GM13976 (cell line): Measurements from ENCODE around the gene UCP2.

Experiments
- DNase-seq: peaks from one replicate; pipeline ENCODE4 v3.0.0; 2012; ENCODE audit warnings: low spot score
- CTCF ChIP-seq: IDR thresholded peaks from 2 replicates; pipeline ENCODE4 v1.5.1; 2012; ENCODE audit warnings: borderline replicate concordance, mild to moderate bottlenecking; ENCODE audit not compliant: insufficient read depth; ENCODE audit errors: extremely low read depth, missing control alignments, control extremely low read depth
- in situ Hi-C: fragments of 300-500 bp; cut with MboI; formaldehyde crosslinking; loops from one replicate; pipeline ENCODE4 v1.12.0; 2022; ENCODE audit warnings: low sequenced_read_pairs, mixed read lengths, inconsistent platforms; ENCODE audit not compliant: unreplicated experiment

Gene UCP2

GRCh38 chr11:74021998-74022397 lies 39.4 kb upstream of the UCP2 start:
- DNase-seq = no peak
- in situ Hi-C loops = no loop called here
- no peak for TF ChIP-seq CTCF

- no peak for TF ChIP-seq CTCF
- in situ Hi-C loops = no loop called here
Measured at GRCh38 chr11:74020539-74020938, 37.9 kb upstream of the UCP2 start.

GRCh38 chr11:74019860-74020259 lies 37.2 kb upstream of the UCP2 start:
- no peak for DNase-seq
- TF ChIP-seq CTCF = no peak
- in situ Hi-C loops = no loop called here

More at GRCh38 chr11:74020539-74020938, 37.9 kb upstream of the UCP2 start:
- DNase-seq = no peak

- no peak for DNase-seq
- no peak for TF ChIP-seq CTCF
- in situ Hi-C loops = no loop called here
Measured at GRCh38 chr11:74019104-74019738, 36.6 kb upstream of the UCP2 start.

GRCh38 chr11:74018331-74019005 lies 35.8 kb upstream of the UCP2 start:
- in situ Hi-C loops = no loop called here

GRCh38 chr11:74017631-74018030 lies 35.0 kb upstream of the UCP2 start:
- no peak for TF ChIP-seq CTCF
- in situ Hi-C loops = no loop called here
- DNase-seq = no peak

More at GRCh38 chr11:74018331-74019005, 35.8 kb upstream of the UCP2 start:
- DNase-seq = no peak
- no peak for TF ChIP-seq CTCF
